K562 (cell line): Measurements from ENCODE around the gene SESN3. TPM values are rescaled to one million over a fixed set of nuclear protein-coding genes. Genes with fewer than 3 reads are reported as not detected.

ENCODE experiments used
- ARNT ChIP-seq, 2 experiments: fragments of 450-650 bp; IDR thresholded peaks; 2 replicates each; pipeline ENCODE4 v1.6.1; 2016; ENCODE audit warnings: mild to moderate bottlenecking in 1 of 2
- ETV5 ChIP-seq: sonication (generic); formaldehyde crosslinking; IDR thresholded peaks from 2 replicates; pipeline ENCODE4 v1.4.0; 2020; ENCODE audit warnings: low read depth, mild to moderate bottlenecking, missing genetic modification reagents
- FOS ChIP-seq: IDR thresholded peaks from 3 replicates; pipeline ENCODE4 v1.6.1; 2011; ENCODE audit not compliant: insufficient read length; ENCODE audit errors: extremely low read depth
- JUND ChIP-seq, 2 experiments: IDR thresholded peaks; 2 replicates in 1 of 2; 3 replicates in 1 of 2; pipeline ENCODE4 v1.6.1; 2011; ENCODE audit warnings: borderline replicate concordance in 2 of 2, low read depth in 2 of 2, low read length in 2 of 2, improper control_type of control experiment in 1 of 2, missing biosample characterization in 1 of 2, missing genetic modification characterization in 1 of 2, missing genetic modification reagents in 1 of 2
- MTA3 ChIP-seq: fragments of 450-650 bp; formaldehyde crosslinking; IDR thresholded peaks from 2 replicates; pipeline ENCODE4 v1.6.1; 2017; ENCODE audit warnings: mild to moderate bottlenecking, borderline replicate concordance
- RNF2 ChIP-seq: sonication (generic); IDR thresholded peaks from 2 replicates; pipeline ENCODE4 v1.6.1; 2016
- STAT5A ChIP-seq: IDR thresholded peaks from 2 replicates; pipeline ENCODE4 v1.6.1; 2012; ENCODE audit warnings: low read length, inconsistent platforms, borderline replicate concordance
- ZNF589 ChIP-seq: fragments of 200-800 bp; sonication (Bioruptor generic); IDR thresholded peaks from 2 replicates; pipeline ENCODE4 v1.6.1; 2016; ENCODE audit warnings: low read depth, missing genetic modification characterization, missing compliant biosample characterization
- polyA plus RNA-seq, 8 experiments: library from polyadenylated mRNA; depleted of rRNA in 4 of 8; stranded (reverse) in 5 of 8; unstranded in 3 of 8; fragments of >200 nt; fragmentation: Nextera tagmentation in 2 of 8; fragmentation: Illumina TruSeq in 1 of 8; extraction: Ambion mirVana in 2 of 8; extraction: Trizol in 1 of 8; gene quantifications; 2 replicates each; pipeline versions ENCODE4 v1.2.1 to v1.2.3, GENCODE V29; 2011 to 2014; ENCODE audit warnings: inconsistent platforms in 1 of 8, missing spikeins in 1 of 8
- total RNA-seq, 7 experiments: library from RNA; depleted of rRNA in 6 of 7; stranded (reverse); fragments of >200 nt in 6 of 7; fragmentation: Illumina TruSeq in 2 of 7; extraction: Trizol in 2 of 7; gene quantifications; 2 replicates each; pipeline versions ENCODE4 v1.2.1 to v1.2.3, GENCODE V29; 2011 to 2021; ENCODE audit warnings: low replicate concordance in 1 of 7
- TF ChIP-seq, protein P1 (sequence below), 2 experiments: fragments of 150-350 bp in 1 of 2; IDR thresholded peaks; 2 replicates each; pipeline ENCODE4 v1.6.1; 2012 to 2016; ENCODE audit warnings: low read depth in 2 of 2, low read length in 2 of 2, mild to moderate bottlenecking in 1 of 2, moderate library complexity in 1 of 2
- TF ChIP-seq, protein P2 (sequence below), 2 experiments: fragments of 450-650 bp; conservative IDR thresholded peaks; 2 replicates each; pipeline ENCODE4 v1.6.1; 2017; ENCODE audit warnings: mild to moderate bottlenecking in 2 of 2, moderate library complexity in 2 of 2
- TF ChIP-seq, protein P3 (sequence below): sonication (generic); formaldehyde crosslinking; IDR thresholded peaks from 2 replicates; pipeline ENCODE4 v1.8.1; 2023; ENCODE audit warnings: mild to moderate bottlenecking, missing genetic modification reagents
- TF ChIP-seq, protein P4 (sequence below), 2 experiments: fragments of 450-650 bp; IDR thresholded peaks; 2 replicates each; pipeline ENCODE4 v1.6.1; 2018; ENCODE audit warnings: mild to moderate bottlenecking in 2 of 2, low read depth in 1 of 2; ENCODE audit not compliant: partially characterized antibody in 2 of 2

The SESN3 gene
- total and polyA plus RNA-seq, 9 of the 15 experiments (the other 6 are each of a cell fraction or from before 2014, with no cell fraction given), result 0.44 to 2.6 (median 1.5) TPM

DNA sequence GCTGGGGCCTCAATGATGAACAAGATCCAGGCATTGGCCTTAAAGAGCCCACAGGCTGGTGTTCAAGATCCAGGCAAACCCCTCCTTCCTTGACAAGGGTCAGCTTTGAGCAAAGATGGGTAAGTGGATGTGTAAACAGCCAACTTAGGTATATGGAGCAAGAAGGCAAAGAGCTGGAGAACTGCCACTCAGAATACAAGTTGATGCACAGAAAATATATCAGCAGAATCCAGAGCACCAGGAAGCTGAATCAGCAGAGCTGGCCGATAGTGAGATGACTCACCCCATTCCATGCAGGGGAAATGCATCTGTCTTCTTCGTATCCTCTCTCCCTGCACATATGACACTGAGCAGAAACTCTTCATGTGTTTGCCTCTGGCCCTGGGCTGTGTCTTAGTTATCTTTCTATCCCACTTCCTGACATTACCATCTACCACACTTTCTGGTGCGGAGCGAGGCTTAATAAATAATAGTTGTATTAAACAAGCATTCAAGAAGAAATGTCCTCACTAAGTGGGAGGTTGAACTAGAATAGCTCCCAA, 83.6 kb downstream of the SESN3 start (continued):
- TF ChIP-seq, protein P1, sequence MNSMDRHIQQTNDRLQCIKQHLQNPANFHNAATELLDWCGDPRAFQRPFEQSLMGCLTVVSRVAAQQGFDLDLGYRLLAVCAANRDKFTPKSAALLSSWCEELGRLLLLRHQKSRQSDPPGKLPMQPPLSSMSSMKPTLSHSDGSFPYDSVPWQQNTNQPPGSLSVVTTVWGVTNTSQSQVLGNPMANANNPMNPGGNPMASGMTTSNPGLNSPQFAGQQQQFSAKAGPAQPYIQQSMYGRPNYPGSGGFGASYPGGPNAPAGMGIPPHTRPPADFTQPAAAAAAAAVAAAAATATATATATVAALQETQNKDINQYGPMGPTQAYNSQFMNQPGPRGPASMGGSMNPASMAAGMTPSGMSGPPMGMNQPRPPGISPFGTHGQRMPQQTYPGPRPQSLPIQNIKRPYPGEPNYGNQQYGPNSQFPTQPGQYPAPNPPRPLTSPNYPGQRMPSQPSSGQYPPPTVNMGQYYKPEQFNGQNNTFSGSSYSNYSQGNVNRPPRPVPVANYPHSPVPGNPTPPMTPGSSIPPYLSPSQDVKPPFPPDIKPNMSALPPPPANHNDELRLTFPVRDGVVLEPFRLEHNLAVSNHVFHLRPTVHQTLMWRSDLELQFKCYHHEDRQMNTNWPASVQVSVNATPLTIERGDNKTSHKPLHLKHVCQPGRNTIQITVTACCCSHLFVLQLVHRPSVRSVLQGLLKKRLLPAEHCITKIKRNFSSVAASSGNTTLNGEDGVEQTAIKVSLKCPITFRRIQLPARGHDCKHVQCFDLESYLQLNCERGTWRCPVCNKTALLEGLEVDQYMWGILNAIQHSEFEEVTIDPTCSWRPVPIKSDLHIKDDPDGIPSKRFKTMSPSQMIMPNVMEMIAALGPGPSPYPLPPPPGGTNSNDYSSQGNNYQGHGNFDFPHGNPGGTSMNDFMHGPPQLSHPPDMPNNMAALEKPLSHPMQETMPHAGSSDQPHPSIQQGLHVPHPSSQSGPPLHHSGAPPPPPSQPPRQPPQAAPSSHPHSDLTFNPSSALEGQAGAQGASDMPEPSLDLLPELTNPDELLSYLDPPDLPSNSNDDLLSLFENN (IDR thresholded peaks at IDR 0.05; ENCODE audit: low read depth in 2 of 2, low read length in 2 of 2), result peak in 1 of 2 experiments; percentile 82; a peak in 2 of 4 replicates
- TF ChIP-seq, protein P2, sequence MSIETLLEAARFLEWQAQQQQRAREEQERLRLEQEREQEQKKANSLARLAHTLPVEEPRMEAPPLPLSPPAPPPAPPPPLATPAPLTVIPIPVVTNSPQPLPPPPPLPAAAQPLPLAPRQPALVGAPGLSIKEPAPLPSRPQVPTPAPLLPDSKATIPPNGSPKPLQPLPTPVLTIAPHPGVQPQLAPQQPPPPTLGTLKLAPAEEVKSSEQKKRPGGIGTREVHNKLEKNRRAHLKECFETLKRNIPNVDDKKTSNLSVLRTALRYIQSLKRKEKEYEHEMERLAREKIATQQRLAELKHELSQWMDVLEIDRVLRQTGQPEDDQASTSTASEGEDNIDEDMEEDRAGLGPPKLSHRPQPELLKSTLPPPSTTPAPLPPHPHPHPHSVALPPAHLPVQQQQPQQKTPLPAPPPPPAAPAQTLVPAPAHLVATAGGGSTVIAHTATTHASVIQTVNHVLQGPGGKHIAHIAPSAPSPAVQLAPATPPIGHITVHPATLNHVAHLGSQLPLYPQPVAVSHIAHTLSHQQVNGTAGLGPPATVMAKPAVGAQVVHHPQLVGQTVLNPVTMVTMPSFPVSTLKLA (conservative IDR thresholded peaks at IDR 0.05), result peak; percentile 49 to 62; a peak in 2 of 4 replicates
- TF ChIP-seq ZNF589 (CRISPR knock-in tag), result no peak; the same call in 1 of the 2 replicates
- peak; percentile 84 for TF ChIP-seq FOS
- peak; percentile 100 for TF ChIP-seq JUND (IDR thresholded peaks at IDR 0.05; ENCODE audit: borderline replicate concordance, low read depth, low read length)
- peak; percentile 100 for TF ChIP-seq JUND (tag; IDR thresholded peaks at IDR 0.05; ENCODE audit: borderline replicate concordance, low read depth, low read length)
- peak; percentile 74; the same call in 1 of the 2 replicates for TF ChIP-seq RNF2
- TF ChIP-seq ETV5, result peak; percentile 91
- TF ChIP-seq STAT5A, result peak; percentile 88
- TF ChIP-seq, protein P3, sequence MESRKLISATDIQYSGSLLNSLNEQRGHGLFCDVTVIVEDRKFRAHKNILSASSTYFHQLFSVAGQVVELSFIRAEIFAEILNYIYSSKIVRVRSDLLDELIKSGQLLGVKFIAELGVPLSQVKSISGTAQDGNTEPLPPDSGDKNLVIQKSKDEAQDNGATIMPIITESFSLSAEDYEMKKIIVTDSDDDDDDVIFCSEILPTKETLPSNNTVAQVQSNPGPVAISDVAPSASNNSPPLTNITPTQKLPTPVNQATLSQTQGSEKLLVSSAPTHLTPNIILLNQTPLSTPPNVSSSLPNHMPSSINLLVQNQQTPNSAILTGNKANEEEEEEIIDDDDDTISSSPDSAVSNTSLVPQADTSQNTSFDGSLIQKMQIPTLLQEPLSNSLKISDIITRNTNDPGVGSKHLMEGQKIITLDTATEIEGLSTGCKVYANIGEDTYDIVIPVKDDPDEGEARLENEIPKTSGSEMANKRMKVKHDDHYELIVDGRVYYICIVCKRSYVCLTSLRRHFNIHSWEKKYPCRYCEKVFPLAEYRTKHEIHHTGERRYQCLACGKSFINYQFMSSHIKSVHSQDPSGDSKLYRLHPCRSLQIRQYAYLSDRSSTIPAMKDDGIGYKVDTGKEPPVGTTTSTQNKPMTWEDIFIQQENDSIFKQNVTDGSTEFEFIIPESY (CRISPR knock-in tag), result no peak
- peak; percentile 40 to 85; a peak in 2 of 4 replicates for TF ChIP-seq ARNT (IDR thresholded peaks at IDR 0.05)
- TF ChIP-seq MTA3, result peak; percentile 76
- TF ChIP-seq, protein P4, sequence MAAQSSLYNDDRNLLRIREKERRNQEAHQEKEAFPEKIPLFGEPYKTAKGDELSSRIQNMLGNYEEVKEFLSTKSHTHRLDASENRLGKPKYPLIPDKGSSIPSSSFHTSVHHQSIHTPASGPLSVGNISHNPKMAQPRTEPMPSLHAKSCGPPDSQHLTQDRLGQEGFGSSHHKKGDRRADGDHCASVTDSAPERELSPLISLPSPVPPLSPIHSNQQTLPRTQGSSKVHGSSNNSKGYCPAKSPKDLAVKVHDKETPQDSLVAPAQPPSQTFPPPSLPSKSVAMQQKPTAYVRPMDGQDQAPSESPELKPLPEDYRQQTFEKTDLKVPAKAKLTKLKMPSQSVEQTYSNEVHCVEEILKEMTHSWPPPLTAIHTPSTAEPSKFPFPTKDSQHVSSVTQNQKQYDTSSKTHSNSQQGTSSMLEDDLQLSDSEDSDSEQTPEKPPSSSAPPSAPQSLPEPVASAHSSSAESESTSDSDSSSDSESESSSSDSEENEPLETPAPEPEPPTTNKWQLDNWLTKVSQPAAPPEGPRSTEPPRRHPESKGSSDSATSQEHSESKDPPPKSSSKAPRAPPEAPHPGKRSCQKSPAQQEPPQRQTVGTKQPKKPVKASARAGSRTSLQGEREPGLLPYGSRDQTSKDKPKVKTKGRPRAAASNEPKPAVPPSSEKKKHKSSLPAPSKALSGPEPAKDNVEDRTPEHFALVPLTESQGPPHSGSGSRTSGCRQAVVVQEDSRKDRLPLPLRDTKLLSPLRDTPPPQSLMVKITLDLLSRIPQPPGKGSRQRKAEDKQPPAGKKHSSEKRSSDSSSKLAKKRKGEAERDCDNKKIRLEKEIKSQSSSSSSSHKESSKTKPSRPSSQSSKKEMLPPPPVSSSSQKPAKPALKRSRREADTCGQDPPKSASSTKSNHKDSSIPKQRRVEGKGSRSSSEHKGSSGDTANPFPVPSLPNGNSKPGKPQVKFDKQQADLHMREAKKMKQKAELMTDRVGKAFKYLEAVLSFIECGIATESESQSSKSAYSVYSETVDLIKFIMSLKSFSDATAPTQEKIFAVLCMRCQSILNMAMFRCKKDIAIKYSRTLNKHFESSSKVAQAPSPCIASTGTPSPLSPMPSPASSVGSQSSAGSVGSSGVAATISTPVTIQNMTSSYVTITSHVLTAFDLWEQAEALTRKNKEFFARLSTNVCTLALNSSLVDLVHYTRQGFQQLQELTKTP (IDR thresholded peaks at IDR 0.05; ENCODE audit: low read depth in 1 of 2, partially characterized antibody in 2 of 2), result peak in 1 of 2 experiments; percentile 83
